Adrenal gland (tissue), 5 donors: Measurements from ENCODE around the gene KIF26A.

ENCODE experiments used
- POLR2A ChIP-seq, 2 donors: fragments of 450-650 bp; IDR thresholded peaks; one replicate each; pipeline ENCODE4 v1.6.1; 2017; ENCODE audit warnings: antibody characterized with exemption in 2 of 2, mild to moderate bottlenecking in 2 of 2, moderate library complexity in 1 of 2
- TF ChIP-seq, protein P1 (sequence below), 6 experiments: fragments of 450-650 bp in 4 of 6; fragments of 200-600 bp in 2 of 6; sonication (generic) in 1 of 6; IDR thresholded peaks; 1 replicate in 5 of 6; 2 replicates in 1 of 6; pipeline versions ENCODE4 v1.5.1 to v1.8.0; 2016 to 2021; ENCODE audit warnings: antibody characterized with exemption in 6 of 6, mild to moderate bottlenecking in 2 of 6, moderate library complexity in 1 of 6
- donor health status: DM: no; HTN: no; CAD: no.

DNA sequence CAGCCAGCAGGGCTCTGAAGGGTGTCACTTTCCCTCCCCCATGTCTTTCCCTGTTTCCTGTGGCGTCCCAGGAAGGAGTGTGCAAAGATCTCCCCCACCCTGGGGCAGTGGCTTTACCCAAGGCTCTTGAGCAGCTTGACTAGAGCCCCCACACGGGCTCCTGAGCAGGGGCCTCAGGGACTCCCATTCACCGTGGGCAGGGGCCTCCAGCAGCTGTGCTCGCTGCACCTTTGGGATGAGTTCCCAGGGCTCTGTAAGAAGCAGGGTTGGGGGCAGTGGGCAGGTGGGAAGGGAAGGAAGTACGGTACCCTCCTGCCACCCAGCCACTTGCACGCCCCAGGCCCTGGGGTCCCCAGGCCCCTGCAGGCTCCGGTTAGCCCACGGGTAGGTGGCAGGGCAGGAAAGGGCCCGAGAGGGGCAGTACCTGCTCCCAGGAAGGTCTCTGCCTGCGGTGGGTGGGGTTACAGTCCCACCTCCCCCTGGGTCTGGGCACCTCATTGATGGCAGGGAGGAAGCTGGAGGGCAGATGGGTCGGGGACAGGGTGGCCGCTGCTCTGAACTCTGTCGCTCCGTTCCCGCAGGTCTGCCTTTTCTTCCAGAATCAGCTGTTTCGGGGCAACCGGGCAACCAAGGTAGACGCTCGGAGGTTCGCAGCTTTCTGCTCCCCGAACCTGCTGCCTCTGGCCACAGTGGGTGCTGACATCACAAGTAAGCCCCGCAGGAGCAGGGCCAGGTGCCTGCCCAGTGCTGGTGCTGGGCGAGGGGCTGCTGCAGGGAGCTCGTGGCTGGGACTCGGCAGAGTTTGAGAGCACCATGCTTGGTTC, 39.9 kb upstream of the KIF26A start:
- TF ChIP-seq POLR2A (IDR thresholded peaks at IDR 0.05): no peak
- TF ChIP-seq, protein P1, sequence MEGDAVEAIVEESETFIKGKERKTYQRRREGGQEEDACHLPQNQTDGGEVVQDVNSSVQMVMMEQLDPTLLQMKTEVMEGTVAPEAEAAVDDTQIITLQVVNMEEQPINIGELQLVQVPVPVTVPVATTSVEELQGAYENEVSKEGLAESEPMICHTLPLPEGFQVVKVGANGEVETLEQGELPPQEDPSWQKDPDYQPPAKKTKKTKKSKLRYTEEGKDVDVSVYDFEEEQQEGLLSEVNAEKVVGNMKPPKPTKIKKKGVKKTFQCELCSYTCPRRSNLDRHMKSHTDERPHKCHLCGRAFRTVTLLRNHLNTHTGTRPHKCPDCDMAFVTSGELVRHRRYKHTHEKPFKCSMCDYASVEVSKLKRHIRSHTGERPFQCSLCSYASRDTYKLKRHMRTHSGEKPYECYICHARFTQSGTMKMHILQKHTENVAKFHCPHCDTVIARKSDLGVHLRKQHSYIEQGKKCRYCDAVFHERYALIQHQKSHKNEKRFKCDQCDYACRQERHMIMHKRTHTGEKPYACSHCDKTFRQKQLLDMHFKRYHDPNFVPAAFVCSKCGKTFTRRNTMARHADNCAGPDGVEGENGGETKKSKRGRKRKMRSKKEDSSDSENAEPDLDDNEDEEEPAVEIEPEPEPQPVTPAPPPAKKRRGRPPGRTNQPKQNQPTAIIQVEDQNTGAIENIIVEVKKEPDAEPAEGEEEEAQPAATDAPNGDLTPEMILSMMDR (IDR thresholded peaks at IDR 0.05): no peak
